ENCODE measurements around the gene OTP. TPM values are rescaled to one million over a fixed set of nuclear protein-coding genes. Genes with fewer than 3 reads are reported as not detected.

Gene OTP
- total and polyA plus RNA-seq, 3 donors from 2014 or later: 0.37 to 1.5 (median 0.39) TPM

- intact Hi-C loops (cut with DNase I; ENCODE audit: low total_unique reads): no loop called here
- TF ChIP-seq CTCF (IDR thresholded peaks at IDR 0.05): no peak
- no peak for TF ChIP-seq POLR2A (IDR thresholded peaks at IDR 0.05)
- 10% methylated on average over 28 of the region's 28 CpGs for WGBS, 2 donors
- Histone ChIP-seq H3K36me3 (ENCODE audit: low read depth, missing control alignments) (no peaks in the 10 kb centered on the region), H3K4me3 (no peak overlapping the region), H3K27ac (no peak overlapping the region), H3K27me3 (peaks cover 15% of the 10 kb centered on the region), H3K9me3 (no peaks in the 10 kb centered on the region), H3K4me1 (no peaks in the 10 kb centered on the region)
- no peak for DNase-seq
Measured at GRCh38 chr5:77643654-77644370, 5.3 kb upstream of the OTP start.

- peaks cover 15% of the 10 kb centered on the region for H3K27me3 ChIP-seq
- no peak for DNase-seq
- no peaks in the 10 kb centered on the region for H3K9me3 ChIP-seq
- intact Hi-C loops (cut with DNase I; ENCODE audit: low total_unique reads): no loop called here
- TF ChIP-seq CTCF (IDR thresholded peaks at IDR 0.05) (no peak), POLR2A (IDR thresholded peaks at IDR 0.05) (no peak)
- no peak overlapping the region for H3K4me3 ChIP-seq
- no peaks in the 10 kb centered on the region for H3K4me1 ChIP-seq
- 8 to 10% methylated on average over 20 to 21 of the region's 21 CpGs for WGBS, 2 donors
- no peaks in the 10 kb centered on the region for H3K36me3 ChIP-seq (ENCODE audit: low read depth, missing control alignments)
- no peak overlapping the region for H3K27ac ChIP-seq
Measured at GRCh38 chr5:77642738-77643653, 4.5 kb upstream of the OTP start.

DNA sequence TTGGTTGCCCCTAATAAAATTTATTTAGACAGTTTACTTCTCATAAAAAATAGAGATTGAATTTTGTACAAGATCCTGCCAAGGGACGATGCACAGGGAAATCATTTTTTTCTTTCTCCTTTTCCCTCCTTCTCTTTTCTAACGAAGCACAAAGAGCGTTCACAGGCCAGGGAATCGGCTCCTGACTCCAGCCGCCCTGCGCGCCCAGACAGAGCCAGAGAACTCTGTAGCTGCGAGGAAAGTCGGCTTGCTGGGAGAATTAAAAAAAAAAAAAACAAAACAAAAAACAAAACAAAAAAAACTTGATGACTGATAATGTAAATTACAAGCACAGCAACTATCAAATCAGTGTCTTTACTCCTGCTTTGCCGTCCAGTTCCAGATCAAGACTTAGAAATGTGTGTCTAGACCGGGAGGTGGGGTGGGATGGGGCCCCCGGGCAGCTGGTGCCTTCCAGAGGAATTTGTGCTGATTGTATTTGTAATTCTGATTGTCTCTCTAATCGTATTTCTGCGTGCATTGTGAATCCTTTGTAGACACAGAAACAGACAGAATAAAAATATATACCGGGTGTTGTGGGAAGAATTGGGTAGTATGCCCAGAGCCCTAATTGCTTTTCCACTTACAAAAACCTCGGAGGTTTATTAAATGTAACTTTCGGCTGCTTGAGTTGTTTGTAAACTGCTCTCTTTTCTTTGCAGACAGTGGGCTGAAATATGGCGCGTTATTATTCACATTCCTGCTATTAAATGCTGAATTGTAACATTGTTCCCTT, 3.6 kb upstream of the OTP start:
- no peak overlapping the region for H3K4me3 ChIP-seq
- H3K4me1 ChIP-seq: no peaks in the 10 kb centered on the region
- DNase-seq: no peak
- 15% methylated on average over 19 of the region's 19 CpGs for WGBS, 2 donors
- intact Hi-C loops (cut with DNase I; ENCODE audit: low total_unique reads): no loop called here
- H3K36me3 ChIP-seq (ENCODE audit: low read depth, missing control alignments): no peaks in the 10 kb centered on the region
- H3K27ac ChIP-seq: no peak overlapping the region
- no peak for TF ChIP-seq CTCF (IDR thresholded peaks at IDR 0.05)
- no peak for TF ChIP-seq POLR2A (IDR thresholded peaks at IDR 0.05)
- no peaks in the 10 kb centered on the region for H3K9me3 ChIP-seq
- H3K27me3 ChIP-seq: peaks cover 15% of the 10 kb centered on the region

DNA sequence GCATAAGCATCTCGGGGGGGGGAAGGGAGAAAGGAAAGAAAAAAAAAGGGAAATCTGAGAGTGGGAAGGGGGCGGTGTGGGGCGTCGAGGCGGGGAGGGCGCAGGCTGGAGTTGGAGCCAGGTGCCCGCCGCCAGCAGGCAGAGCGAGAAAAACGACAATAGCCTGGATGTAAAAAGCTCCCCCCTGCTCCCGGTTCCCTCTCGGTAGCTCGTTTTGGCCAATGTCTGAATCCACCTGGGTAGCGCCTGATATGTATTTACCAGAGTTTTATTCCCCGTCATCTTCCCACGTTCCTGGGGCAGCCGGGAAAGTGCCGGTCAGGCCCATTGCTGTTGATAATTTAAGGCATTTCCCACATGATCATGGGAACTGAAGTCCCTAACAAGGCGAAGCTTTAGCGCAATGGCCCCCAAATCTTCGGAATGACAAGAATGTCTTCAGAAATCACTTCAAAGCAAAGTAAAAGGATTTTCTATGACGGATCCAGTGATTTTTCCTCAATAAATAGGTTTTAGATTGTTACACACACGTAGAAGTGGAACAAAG, 3.0 kb upstream of the OTP start:
- TF ChIP-seq CTCF (IDR thresholded peaks at IDR 0.05) (no peak), POLR2A (IDR thresholded peaks at IDR 0.05) (no peak)
- no peaks in the 10 kb centered on the region for H3K4me1 ChIP-seq
- H3K9me3 ChIP-seq: no peaks in the 10 kb centered on the region
- no peak for DNase-seq
- H3K27me3 ChIP-seq: peaks cover 15% of the 10 kb centered on the region
- H3K36me3 ChIP-seq (ENCODE audit: low read depth, missing control alignments): no peaks in the 10 kb centered on the region
- no peak overlapping the region for H3K27ac ChIP-seq
- intact Hi-C loops (cut with DNase I; ENCODE audit: low total_unique reads): no loop called here
- no peak overlapping the region for H3K4me3 ChIP-seq
- 9 to 12% methylated on average over 23 of the region's 23 CpGs for WGBS, 2 donors
